HG03045 (cell line): ENCODE data around the gene LYSMD4.

Experiments
- ATAC-seq: cut with Tn5 transposase; IDR thresholded peaks from one replicate; pipeline ENCODE4 v1.9.1; 2021; ENCODE audit warnings: mild to moderate bottlenecking, moderate library complexity; ENCODE audit not compliant: unreplicated experiment

The LYSMD4 gene

DNA sequence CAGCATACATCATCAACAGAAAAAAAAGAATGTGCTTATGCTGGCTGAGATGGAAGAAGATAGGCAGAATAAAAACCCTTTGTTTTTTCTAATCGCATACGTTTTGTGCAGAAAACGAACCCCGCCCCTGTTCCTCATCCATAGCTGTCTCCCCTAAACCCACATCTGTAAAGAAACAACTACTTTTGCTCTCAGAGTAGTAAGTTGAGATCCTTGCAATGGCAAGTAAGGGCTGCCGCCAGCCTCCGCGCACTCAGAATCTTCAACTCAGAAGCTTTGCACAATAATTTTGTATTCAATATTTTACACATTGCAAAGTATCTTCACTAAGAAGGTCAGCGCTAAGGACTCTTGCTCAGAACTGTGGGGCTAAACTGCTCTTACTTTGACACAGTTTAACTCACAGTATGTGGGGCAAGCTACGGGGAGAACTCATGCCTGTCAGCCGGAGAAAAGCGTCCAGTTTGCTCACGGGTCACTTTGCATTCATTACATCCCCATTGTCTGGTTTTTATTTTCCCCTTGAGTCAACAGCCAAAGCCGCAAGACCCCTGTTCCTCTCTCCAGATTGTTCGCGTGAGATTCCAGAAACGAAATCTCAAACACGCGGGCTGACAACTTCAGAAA lies 1.0 kb downstream of the LYSMD4 start:
- no peak for ATAC-seq

DNA sequence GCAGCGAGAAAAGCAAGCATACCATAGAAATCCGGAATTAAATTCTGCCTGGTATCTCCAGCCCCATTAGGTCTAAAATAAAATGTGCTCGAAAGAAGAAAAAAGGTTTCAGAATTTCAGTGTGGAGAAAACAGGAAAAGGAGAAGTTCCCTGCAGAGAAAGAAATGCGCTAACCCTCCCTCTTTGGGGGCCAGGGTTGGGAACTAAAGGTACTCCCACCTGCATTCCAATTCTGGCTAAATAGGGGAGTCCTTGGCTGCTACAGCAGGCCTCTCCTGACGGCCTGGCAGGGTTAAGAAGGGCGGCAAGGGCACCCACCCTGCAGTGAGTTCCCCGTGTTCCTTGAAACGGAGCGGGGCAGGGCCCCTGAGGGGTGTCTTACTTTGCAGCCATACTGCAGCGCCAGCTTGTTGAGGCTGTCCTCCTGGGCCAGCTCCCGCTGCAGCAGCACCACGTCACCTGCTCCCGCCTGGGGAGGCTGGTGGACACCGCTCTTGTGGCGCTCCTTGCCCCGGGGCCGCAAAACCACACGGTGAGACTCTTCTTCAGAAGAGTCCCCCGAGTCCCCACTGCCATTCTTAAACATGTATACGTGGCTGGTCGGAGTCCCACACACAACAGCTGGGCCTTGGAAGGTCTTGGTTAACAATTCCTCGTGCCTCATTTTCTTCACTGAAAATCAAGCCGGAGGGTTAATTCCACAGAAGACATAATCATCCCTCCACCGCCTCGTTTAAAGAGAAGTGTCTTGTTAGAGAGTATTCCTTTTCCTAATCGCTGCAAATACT lies 1.7 kb downstream of the LYSMD4 start:
- no peak for ATAC-seq

GRCh38 chr15:99729920-99730319 lies 3.3 kb downstream of the LYSMD4 start:
- ATAC-seq, result no peak

DNA sequence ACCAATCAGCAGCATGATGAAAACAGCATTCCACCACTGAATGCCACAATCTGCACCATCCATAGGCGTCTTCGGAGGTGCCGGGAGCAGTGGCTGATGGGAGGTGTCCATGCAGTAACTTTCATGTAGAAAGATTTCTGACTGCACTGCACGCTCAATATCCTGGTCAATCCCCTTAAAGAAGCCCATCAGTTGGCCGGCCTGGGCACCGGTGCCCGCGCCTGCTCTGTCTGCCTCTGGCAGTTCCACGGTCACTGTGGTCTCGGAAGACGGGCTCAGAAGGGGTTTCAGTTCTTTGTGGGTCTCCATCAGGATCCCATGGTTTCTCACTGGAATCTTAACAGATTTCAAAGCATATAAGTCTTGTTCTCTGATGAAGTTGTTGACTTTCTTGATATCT lies 3.9 kb downstream of the LYSMD4 start:
- ATAC-seq, result no peak

DNA sequence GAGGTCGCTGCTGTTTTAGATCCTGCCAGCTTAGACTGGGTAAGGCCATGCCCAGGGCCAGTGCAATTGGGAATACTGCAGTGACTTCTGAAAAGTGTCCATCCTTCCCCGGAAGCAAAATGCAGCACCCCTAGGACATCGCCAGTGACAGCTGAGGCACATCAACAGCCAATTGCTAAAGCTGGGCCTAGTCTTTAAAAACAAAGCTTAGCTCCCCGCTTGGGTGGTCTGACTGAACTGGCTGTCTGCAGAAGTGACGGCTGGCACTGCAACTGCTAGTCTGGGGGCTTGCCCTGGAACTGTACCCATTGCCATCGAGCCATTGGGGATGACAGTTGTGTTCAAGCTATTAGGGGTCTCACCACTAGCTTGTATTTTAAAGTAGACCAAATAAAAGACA lies 4.3 kb downstream of the LYSMD4 start:
- ATAC-seq, result no peak

DNA sequence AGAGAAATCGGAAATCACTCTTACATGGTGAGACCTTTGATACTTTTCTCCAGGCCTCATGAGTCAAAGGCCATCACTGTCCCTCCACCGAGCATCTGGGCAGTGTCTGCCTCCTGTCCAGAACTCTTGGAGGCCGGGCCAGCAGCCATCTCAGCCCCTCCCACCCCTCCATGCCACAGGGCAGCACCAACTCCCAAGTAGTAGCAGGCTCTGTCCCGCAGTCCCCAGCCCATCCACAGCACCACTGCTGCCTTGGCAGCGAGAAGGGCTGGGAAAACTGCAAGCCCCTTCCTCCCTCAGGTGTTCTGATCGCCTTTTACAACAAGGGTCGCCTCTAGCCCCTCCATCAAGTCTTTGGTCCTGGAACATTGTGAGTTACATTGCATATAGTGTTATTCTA lies 5.5 kb downstream of the LYSMD4 start:
- ATAC-seq, result no peak

- no peak for ATAC-seq
Measured at GRCh38 chr15:99727330-99727729, 5.9 kb downstream of the LYSMD4 start.

- no peak for ATAC-seq
Measured at GRCh38 chr15:99726333-99726732, 6.9 kb downstream of the LYSMD4 start.

DNA sequence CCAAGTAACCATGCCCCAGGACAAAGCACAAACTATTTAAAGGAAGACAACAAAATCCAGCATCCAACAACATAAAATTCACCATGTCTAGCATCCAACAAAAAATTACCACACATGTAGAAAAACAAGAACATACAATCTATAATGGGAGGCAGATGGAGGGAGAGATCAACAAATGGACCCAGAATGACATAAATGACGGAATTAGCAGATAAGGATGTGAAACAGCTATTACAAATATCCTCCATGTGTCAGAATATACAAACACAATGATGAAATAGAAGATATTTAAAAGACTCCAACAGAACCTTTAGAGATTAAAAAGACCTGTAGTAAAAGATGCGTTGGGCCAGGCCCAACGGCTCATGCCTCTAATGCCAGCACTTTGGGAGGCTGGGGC lies 10.8 kb downstream of the LYSMD4 start:
- ATAC-seq, result no peak

- ATAC-seq, result no peak
Measured at GRCh38 chr15:99721896-99722295, 11.3 kb downstream of the LYSMD4 start.

- ATAC-seq, result no peak
Measured at GRCh38 chr15:99721104-99721778, 12.0 kb downstream of the LYSMD4 start.

- ATAC-seq, result no peak
Measured at GRCh38 chr15:99720533-99720932, 12.7 kb downstream of the LYSMD4 start.

DNA sequence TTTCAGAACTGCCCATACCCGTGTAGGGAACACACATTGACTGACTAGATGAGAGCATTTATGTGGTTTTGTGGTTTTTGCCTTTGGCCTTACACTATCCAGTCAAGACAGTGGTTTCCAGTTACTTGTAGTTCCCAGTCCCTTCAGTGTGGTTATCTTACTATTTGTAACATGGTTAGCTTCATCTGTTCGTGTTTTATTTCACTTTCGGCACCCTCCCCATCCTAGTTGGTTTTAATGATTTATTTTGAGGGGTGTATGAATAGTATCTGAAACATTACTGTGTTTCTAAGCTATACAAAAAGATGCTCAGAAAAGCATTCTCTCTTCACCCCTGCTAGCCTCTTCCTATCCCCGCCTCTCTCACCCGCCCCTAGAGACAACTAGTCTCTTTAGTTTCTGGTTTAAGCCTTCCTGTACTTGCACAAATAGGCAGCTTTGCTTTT lies 14.1 kb downstream of the LYSMD4 start:
- ATAC-seq, result peak; percentile 79

DNA sequence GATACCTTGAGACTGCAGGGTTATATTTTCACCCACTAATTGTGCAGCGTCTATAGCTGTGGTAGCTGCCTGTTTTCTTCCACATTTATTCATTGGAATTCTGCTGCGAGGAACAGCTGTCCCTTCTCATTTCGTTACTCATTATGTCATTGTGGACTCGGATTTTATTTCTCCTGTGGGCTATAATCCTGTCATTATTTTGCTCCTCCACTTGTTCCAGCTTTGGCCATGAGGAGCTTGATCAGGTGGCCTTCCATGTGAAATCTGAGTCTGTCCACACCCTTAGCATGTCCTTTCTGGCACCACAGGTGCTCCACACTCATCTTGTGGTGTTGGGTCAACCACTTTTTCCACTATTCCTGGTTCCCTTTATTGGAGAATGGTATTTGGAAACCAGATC lies 14.8 kb downstream of the LYSMD4 start:
- no peak for ATAC-seq

DNA sequence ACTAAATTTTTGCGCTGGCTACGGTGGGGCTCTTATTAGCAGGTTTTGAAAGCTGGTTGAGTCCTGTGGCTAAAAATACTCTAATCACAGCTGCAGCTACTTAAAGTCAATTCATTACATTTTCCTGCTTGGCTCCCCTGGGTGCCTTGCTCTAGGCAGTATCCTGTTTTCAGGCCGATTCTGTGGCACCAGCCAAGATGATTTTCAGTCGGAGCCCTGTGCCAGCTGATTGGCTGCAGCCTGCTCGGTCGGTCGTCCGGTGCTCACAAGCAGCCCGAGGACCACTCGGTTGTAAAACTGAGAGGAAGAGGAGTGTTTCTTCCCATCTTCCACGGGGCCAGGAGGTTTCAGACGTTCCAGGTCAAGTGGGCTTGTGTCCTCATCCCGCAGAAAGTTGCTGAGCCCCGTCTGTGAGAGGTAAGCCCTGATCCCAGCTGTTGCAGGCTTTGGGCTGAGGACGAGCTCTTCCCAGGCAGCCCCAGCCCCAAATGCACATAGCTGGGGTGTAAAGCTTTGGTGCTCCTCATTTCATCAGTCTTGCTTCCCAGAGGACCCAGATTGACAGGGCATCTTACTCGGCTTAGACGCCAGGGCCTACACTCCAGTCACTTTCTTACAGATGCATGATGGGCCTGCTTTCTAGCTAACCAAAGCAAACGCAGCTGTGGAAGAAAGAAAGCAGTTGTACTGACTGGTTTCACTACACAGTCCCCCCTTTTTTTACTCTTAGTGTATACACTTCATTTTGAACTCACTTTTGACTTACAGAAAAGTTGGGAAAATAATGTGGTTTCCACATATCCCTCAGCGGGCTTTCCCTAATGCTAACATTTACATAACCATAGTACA lies 15.9 kb downstream of the LYSMD4 start:
- ATAC-seq, result peak; percentile 39

DNA sequence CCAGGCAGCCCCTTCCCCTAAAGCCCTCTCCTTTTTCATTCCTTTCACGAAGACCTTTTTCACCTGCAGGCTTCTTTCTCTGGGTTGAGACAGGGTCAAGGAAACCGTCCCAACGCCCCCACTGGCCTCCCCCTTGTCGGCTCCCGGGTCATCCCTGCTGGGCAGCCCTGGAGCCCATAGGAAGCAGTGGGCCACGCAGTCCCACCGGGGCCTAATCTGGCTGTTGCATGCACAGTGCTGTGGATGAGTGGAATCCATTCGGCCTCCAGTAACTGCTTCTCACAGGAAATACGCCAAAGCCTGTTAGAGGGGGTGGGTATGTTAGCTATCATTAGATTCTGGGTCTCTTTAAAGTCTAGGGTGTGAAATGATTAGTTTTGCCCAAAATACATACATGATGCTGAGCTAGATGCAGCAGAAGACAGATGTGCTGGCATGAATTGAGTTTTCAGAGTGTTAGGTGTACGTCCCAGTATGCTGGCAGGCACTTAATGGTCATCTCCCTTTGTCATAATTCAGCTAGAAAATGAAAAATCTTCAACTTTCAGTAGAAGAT lies 16.6 kb downstream of the LYSMD4 start:
- no peak for ATAC-seq

- no peak for ATAC-seq
Measured at GRCh38 chr15:99712415-99712814, 20.8 kb downstream of the LYSMD4 start.

DNA sequence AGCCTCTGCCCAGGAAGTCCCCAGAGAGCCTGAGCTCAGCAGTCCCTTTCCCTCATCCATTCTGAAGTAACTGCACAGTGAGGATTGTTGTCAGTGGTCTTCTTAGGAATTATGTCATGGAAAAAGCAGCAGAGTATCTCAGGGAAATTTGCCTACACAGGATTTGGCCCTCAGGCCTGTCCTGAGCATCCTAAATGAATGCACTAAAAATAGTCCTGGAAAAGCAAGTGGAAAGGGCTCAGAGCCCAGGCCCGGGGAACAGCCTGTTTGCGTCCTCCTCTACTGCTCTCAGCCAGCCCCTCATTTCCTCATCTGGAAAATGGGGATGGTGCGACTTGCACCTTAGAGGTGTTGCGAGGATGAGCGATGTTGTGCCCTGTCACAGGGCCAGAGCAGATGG lies 21.6 kb downstream of the LYSMD4 start:
- no peak for ATAC-seq

GRCh38 chr15:99709243-99709986 lies 23.8 kb downstream of the LYSMD4 start:
- ATAC-seq, result no peak

GRCh38 chr15:99708563-99708962 lies 24.7 kb downstream of the LYSMD4 start:
- no peak for ATAC-seq
